ENCODE data around the gene LHCGR.
"Not testable (repeated sequence)": the region's sequence is repeated elsewhere in the genome, so short reads cannot be mapped to it uniquely, and the experiment has no call there.

The LHCGR gene

GRCh38 chr2:48709096-48710034 is 46.2 kb downstream of the LHCGR start:
- no peak for DNase-seq (ENCODE audit: low read depth)

GRCh38 chr2:48707466-48707865 is 48.1 kb downstream of the LHCGR start:
- no peak for DNase-seq (ENCODE audit: low read depth)

- not testable (repeated sequence) for DNase-seq (ENCODE audit: low read depth)
Measured at GRCh38 chr2:48703621-48704020, 51.9 kb downstream of the LHCGR start.

- no peak for DNase-seq (ENCODE audit: low read depth)
Measured at GRCh38 chr2:48699348-48699930, 56.1 kb downstream of the LHCGR start.

- DNase-seq (ENCODE audit: low read depth), result no peak
Measured at GRCh38 chr2:48696881-48697280, 58.6 kb downstream of the LHCGR start.

GRCh38 chr2:48695991-48696390 is 59.5 kb downstream of the LHCGR start:
- no peak for DNase-seq (ENCODE audit: low read depth)

GRCh38 chr2:48694149-48694548 is 61.4 kb downstream of the LHCGR start:
- DNase-seq (ENCODE audit: low read depth), result no peak

- no peak for DNase-seq (ENCODE audit: low read depth)
Measured at GRCh38 chr2:48693645-48694044, 61.9 kb downstream of the LHCGR start.

GRCh38 chr2:48693066-48693465 is 62.5 kb downstream of the LHCGR start:
- no peak for DNase-seq (ENCODE audit: low read depth)

- DNase-seq (ENCODE audit: low read depth), result no peak
Measured at GRCh38 chr2:48691935-48692691, 63.4 kb downstream of the LHCGR start.

- no peak for DNase-seq (ENCODE audit: low read depth)
Measured at GRCh38 chr2:48685126-48685525, 70.4 kb downstream of the LHCGR start.

GRCh38 chr2:48677450-48677849 is 78.1 kb downstream of the LHCGR start:
- no peak for DNase-seq (ENCODE audit: low read depth)

- DNase-seq (ENCODE audit: low read depth), result no peak
Measured at GRCh38 chr2:48674933-48675332, 80.6 kb downstream of the LHCGR start.

- no peak for DNase-seq (ENCODE audit: low read depth)
Measured at GRCh38 chr2:48673581-48673980, 81.9 kb downstream of the LHCGR start.

- DNase-seq (ENCODE audit: low read depth), result no peak
Measured at GRCh38 chr2:48668992-48669391, 86.5 kb downstream of the LHCGR start.

- DNase-seq (ENCODE audit: low read depth), result peak; percentile 64
Measured at GRCh38 chr2:48651158-48651790, 104.2 kb downstream of the LHCGR start.

- DNase-seq (ENCODE audit: low read depth), result no peak
Measured at GRCh38 chr2:48638261-48638660, 117.3 kb downstream of the LHCGR start.
